ENCODE results near the gene ARIH2.

The ARIH2 gene

GRCh38 chr3:48982016-48982415 lies 63.4 kb downstream of the ARIH2 start:
- no peak for DNase-seq (ENCODE audit: extremely low read depth, low read depth)
- no peak overlapping the region for H3K4me3 ChIP-seq (replicated peaks; ENCODE audit: low read depth, low read length)
- TF ChIP-seq CTCF (IDR thresholded peaks at IDR 0.05; ENCODE audit: low read depth, low read length, missing control alignments): no peak

GRCh38 chr3:48982686-48983085 lies 64.0 kb downstream of the ARIH2 start:
- TF ChIP-seq CTCF (IDR thresholded peaks at IDR 0.05; ENCODE audit: low read depth, low read length, missing control alignments): no peak
- no peak overlapping the region for H3K4me3 ChIP-seq (replicated peaks; ENCODE audit: low read depth, low read length)
- no peak for DNase-seq (ENCODE audit: extremely low read depth, low read depth)

- no peak for DNase-seq (ENCODE audit: extremely low read depth, low read depth)
- H3K4me3 ChIP-seq (replicated peaks; ENCODE audit: low read depth, low read length): no peak overlapping the region
- TF ChIP-seq CTCF (IDR thresholded peaks at IDR 0.05; ENCODE audit: low read depth, low read length, missing control alignments): no peak
These were observed 64.5 kb downstream of the ARIH2 start for GRCh38 chr3:48983096-48983495.

- no peak overlapping the region for H3K4me3 ChIP-seq (replicated peaks; ENCODE audit: low read depth, low read length)
- DNase-seq (ENCODE audit: extremely low read depth, low read depth): no peak
- TF ChIP-seq CTCF (IDR thresholded peaks at IDR 0.05; ENCODE audit: low read depth, low read length, missing control alignments): no peak
These were observed 66.0 kb downstream of the ARIH2 start for GRCh38 chr3:48984663-48985062.

- no peak for TF ChIP-seq CTCF (IDR thresholded peaks at IDR 0.05; ENCODE audit: low read depth, low read length, missing control alignments)
- DNase-seq (ENCODE audit: extremely low read depth, low read depth): no peak
- H3K4me3 ChIP-seq (replicated peaks; ENCODE audit: low read depth, low read length): no peak overlapping the region
These were observed 67.3 kb downstream of the ARIH2 start for GRCh38 chr3:48985831-48986376.

- TF ChIP-seq CTCF (IDR thresholded peaks at IDR 0.05; ENCODE audit: low read depth, low read length, missing control alignments): no peak
- H3K4me3 ChIP-seq (replicated peaks; ENCODE audit: low read depth, low read length): peak overlapping the region; percentile 81
- no peak for DNase-seq (ENCODE audit: extremely low read depth, low read depth)
These were observed 70.6 kb downstream of the ARIH2 start for GRCh38 chr3:48989126-48989795.

Measured in HFF-Myc (cell line).